DMS53 (cell line): ENCODE data around the gene NPAS2.

Source experiments
- DNase-seq: peaks from one replicate; lab custom pipeline; 2025; lab: John Stamatoyannopoulos, UW

The NPAS2 gene

DNA sequence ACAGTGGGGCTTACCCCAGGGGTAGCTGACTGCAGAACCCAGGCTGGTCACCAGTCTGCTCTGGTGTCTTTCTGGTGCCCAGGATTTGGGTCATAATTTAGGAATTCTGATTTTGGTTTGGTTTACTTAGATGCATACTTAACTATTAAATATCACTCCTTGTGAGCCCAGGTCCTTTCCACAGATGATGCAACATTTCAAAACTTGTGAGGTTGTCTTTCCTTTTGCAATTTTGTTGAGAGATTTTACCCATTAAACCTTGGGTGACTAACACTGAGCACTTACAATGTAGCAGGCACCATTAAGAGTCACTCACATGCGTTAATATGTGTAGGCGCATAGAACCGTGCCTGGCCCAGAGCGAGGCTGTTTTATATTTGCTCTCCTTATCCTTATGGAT lies 120.3 kb downstream of the NPAS2 start:
- no peak for DNase-seq

GRCh38 chr2:100940766-100941645 lies 121.1 kb downstream of the NPAS2 start:
- DNase-seq: no peak

DNA sequence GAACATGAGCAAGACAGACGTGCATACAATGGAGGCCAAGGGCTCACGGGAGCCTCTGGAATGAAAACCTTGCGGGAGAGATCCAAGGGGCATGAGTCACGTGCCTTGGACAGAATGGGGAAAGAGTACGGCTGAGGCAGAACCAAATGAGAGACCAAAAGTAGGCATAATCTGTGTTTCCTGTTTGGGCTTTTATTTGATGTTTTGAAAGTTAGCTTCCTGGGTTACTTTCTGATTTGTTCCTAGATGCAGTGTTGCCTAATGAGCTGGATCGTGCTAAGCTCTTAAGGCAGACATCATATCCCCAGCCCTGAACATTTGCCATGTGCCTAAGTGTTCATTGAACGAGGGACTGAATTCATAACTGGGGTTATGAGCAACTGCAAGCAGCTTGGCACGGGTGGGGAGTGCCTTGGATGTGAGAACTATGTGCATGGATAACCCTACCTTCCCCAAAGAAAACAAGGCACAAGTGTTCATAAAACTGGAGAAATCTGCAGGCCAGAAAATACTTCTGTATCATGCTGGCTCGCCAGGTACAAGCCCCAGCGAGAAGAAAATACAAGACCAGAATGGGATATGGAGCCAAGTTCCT lies 121.8 kb downstream of the NPAS2 start:
- DNase-seq: no peak

DNA sequence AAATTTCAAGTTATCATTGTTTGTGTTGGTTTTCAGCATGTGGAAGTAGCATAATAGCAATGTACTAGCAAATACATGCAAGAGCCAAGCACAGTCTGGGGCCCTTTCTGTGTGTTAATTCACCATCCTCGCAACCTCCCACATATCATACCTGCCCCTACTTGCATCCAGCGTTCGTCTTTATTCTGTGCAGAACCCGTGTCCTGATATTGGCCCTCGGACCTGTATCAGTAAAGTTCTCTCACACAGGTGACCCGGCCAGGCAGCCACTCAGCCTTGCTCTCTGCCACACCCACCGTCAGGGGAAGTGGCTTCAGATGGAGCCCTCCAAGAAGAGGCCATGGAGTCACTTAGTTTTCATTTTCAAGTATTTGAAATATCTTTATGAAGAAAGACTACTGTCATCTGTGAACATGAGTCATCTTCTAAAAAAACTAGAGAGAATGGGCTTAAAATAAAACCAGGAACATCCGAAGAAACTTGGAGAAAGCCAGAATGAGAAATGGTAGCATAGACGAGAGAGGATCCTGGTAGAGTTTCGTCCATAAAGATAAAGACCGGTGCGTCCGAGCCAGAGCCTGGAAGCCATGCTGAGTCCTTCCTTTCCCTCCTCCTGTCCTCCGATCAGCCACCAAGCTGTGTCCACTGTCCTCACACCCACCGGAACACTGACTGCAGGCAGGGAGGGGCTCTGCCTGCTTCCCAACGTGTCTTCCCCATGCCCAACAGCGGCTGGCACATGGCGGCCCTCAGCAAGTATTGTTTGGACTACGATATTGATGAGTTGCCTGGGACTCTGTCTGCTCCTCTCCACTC lies 124.9 kb downstream of the NPAS2 start:
- no peak for DNase-seq

GRCh38 chr2:100945433-100945740 lies 125.4 kb downstream of the NPAS2 start:
- no peak for DNase-seq

- no peak for DNase-seq
Measured at GRCh38 chr2:100945930-100946607, 126.1 kb downstream of the NPAS2 start.

GRCh38 chr2:100948942-100949811 lies 129.2 kb downstream of the NPAS2 start:
- no peak for DNase-seq

- DNase-seq: no peak
Measured at GRCh38 chr2:100952512-100952911, 132.6 kb downstream of the NPAS2 start.

GRCh38 chr2:100953406-100954043 lies 133.6 kb downstream of the NPAS2 start:
- no peak for DNase-seq

DNA sequence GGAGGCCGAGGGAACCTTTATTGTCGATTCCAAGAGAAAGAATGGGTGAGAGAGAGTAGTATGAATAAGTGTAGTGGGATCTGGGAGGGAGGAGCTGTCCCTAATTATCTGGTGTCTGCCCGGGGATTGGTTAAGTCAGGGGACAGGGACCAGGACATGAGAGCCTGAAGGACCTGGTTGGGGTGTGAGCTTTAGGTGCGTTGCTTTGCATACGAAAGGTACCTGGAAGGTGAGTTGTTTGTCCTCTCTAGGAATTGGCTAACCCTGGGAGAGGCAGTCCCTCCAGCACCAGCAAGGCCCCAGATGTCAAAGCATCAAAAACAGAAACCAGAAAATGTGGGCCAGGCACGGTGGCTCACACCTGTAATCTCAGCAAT lies 134.1 kb downstream of the NPAS2 start:
- DNase-seq: no peak

- no peak for DNase-seq
Measured at GRCh38 chr2:100955226-100955625, 135.3 kb downstream of the NPAS2 start.

DNA sequence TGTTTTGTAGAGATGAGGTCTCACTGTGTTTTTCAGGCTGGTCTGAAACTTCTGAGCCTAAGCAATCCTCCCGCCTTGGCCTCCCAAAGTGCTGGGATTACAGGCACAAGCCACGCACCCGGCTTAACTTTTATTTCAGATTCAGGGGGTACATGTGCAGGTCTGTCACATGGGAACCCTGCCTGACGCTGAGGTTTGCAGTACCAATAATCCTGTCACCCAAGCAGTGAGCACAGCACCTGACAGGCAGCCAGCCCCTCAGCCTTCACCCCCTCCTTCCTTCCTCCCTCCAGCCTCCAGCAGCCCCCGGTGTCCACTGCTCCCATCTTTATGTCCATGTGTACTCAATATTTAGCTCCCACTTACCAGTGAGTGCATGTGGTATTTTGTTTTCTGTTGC lies 136.1 kb downstream of the NPAS2 start:
- no peak for DNase-seq

- no peak for DNase-seq
Measured at GRCh38 chr2:100957996-100958653, 138.2 kb downstream of the NPAS2 start.

- DNase-seq: no peak
Measured at GRCh38 chr2:100959225-100959880, 139.4 kb downstream of the NPAS2 start.

DNA sequence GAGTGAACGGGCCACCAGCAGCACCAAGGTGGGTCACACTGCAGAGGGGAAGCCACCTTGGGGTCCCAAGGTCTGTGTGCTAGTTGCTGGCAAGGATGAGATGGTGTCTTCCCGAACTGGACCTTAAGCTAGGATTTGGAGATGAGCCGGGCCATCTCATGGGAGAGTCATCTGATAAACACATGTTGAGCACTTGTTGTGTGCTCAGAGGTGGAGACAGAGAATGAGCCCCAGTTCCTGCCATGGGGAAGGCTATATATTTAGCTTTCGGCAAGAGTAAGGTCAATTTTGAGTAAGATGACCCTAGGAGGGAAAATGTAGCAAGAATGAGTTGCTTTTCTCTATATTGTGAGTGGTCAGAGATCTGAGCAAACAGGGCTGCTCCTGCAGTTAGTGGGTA lies 140.7 kb downstream of the NPAS2 start:
- no peak for DNase-seq

- DNase-seq: no peak
Measured at GRCh38 chr2:100962366-100963025, 142.6 kb downstream of the NPAS2 start.

GRCh38 chr2:100963026-100963375 lies 143.1 kb downstream of the NPAS2 start:
- DNase-seq: no peak

- no peak for DNase-seq
Measured at GRCh38 chr2:100964222-100964621, 144.3 kb downstream of the NPAS2 start.

- no peak for DNase-seq
Measured at GRCh38 chr2:100964681-100965169, 144.8 kb downstream of the NPAS2 start.
